Measurements from ENCODE around the gene HOXA1.

The HOXA1 gene

DNA sequence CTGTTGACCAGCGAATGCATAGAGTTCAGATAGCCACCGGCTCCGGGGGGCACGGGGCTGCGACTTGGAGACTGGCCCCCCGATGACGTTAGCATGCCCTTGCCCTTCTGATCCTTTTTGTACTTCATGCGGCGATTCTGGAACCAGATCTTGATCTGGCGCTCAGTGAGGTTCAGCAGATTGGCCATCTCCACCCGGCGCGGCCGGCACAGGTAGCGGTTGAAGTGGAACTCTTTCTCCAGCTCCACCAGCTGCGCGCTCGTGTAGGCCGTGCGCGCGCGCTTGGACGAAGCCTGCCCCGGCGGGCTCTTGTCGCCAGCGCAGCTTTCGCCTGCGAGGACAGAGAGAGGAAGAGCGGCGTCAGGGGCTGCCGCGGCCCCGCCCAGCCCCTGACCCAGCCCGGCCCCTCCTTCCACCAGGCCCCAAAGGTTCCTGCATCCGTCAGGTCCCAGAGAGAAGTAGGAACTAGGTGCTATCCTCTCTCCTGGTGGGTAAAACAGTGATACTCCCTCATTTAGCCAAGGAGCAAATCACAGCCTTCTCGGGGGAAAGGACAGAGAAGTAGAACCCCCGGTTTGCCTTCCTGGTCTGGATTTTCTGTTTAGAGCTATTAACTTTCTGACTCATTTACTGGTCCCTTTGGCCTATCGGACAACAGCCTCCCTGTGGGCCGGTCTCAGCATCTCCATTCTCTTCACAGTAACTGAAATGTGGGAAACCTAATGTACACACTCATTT is 12.8 kb upstream of the HOXA1 start:
- H3K36me3 ChIP-seq (ENCODE audit: insufficient read depth, low read length), result no peaks in the 10 kb centered on the region
- no peak for TF ChIP-seq EZH2 (IDR thresholded peaks at IDR 0.05; ENCODE audit: borderline replicate concordance, low read length)
- TF ChIP-seq, protein P1, sequence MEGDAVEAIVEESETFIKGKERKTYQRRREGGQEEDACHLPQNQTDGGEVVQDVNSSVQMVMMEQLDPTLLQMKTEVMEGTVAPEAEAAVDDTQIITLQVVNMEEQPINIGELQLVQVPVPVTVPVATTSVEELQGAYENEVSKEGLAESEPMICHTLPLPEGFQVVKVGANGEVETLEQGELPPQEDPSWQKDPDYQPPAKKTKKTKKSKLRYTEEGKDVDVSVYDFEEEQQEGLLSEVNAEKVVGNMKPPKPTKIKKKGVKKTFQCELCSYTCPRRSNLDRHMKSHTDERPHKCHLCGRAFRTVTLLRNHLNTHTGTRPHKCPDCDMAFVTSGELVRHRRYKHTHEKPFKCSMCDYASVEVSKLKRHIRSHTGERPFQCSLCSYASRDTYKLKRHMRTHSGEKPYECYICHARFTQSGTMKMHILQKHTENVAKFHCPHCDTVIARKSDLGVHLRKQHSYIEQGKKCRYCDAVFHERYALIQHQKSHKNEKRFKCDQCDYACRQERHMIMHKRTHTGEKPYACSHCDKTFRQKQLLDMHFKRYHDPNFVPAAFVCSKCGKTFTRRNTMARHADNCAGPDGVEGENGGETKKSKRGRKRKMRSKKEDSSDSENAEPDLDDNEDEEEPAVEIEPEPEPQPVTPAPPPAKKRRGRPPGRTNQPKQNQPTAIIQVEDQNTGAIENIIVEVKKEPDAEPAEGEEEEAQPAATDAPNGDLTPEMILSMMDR (IDR thresholded peaks at IDR 0.05; ENCODE audit: low read length), result no peak
- no peaks in the 10 kb centered on the region for H3F3A ChIP-seq (ENCODE audit: insufficient read depth, low read length)
- no peak overlapping the region for H3K27ac ChIP-seq (ENCODE audit: low read depth, low read length, poor library complexity, severe bottlenecking)
- no peaks in the 10 kb centered on the region for H3K9me3 ChIP-seq (ENCODE audit: low read length)
- no peaks in the 10 kb centered on the region for H4K20me1 ChIP-seq (ENCODE audit: insufficient read depth, low read length)
- H3K79me2 ChIP-seq (ENCODE audit: insufficient read depth, low read length), result no peaks in the 10 kb centered on the region
- no peak overlapping the region for H3K4me2 ChIP-seq (ENCODE audit: low read length)
- H3K9me2 ChIP-seq (ENCODE audit: low read depth, low read length), result no peaks in the 10 kb centered on the region
- H3K4me1 ChIP-seq (ENCODE audit: insufficient read depth, low read length, severe bottlenecking), result no peaks in the 10 kb centered on the region
- no peak overlapping the region for H3K9ac ChIP-seq (ENCODE audit: low read length)
- no peak overlapping the region for H2AFZ ChIP-seq (ENCODE audit: low read length)
- H3K27me3 ChIP-seq (ENCODE audit: insufficient read depth, low read length), result peaks cover 3% of the 10 kb centered on the region; the same call in 1 of the 2 replicates
- H3K4me3 ChIP-seq (ENCODE audit: low read depth, low read length, poor library complexity, severe bottlenecking), result no peak overlapping the region

DNA sequence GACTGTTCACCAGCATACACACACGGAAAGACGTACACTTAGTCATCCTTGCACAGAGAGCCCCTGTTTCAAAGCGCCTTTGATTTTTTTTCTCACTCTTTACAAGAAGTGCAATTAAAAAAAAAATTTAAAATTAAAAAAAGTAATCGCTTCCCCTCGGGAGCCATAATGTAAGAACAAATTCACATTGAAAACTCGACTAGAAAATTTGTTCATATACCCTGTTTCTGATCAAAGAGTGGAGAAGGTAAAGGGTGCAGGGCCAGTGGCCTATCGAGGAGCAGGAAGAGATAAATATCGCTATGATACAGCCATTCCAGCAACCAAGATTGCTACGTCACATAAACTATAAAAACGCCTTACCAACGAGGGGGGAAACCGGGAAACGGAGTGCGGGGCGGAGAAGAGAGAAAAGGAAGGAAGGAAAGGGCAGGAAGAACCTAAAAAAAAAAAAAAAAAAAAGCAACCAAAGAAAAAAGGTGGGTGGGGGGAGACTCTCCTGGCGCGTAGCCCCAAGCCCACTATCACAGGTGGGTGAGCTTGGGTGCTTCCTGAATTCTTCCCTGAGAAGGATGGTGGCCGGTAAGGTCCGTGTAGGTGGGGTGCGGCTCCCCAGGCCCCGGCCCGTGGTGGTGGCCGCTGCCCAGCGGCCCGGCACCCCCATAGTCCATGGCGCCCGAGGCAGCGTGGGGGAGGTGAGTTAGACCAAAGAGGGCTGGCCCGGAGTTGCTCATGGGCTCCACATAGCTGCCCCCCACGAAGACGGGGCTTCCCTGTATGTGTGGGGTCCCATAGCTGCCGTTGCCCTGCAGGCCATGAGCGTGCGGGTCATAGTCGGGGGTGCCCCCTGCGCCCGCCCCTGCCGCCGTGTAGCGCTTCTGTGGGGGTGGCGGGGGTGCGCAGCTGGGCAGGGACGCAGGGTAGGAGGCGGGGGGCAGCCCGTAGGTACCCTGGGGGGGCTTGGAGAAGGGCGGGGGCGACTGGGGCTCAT is 11.9 kb upstream of the HOXA1 start:
- Histone ChIP-seq H3K9ac (ENCODE audit: low read length) (no peak overlapping the region), H3K27ac (ENCODE audit: low read depth, low read length, poor library complexity, severe bottlenecking) (no peak overlapping the region), H3K79me2 (ENCODE audit: insufficient read depth, low read length) (no peaks in the 10 kb centered on the region), H3F3A (ENCODE audit: insufficient read depth, low read length) (no peaks in the 10 kb centered on the region), H2AFZ (ENCODE audit: low read length) (no peak overlapping the region), H3K4me1 (ENCODE audit: insufficient read depth, low read length, severe bottlenecking) (no peaks in the 10 kb centered on the region), H3K4me2 (ENCODE audit: low read length) (no peak overlapping the region), H3K4me3 (ENCODE audit: low read depth, low read length, poor library complexity, severe bottlenecking) (no peak overlapping the region), H3K36me3 (ENCODE audit: insufficient read depth, low read length) (no peaks in the 10 kb centered on the region), H3K9me2 (ENCODE audit: low read depth, low read length) (no peaks in the 10 kb centered on the region), H3K9me3 (ENCODE audit: low read length) (no peaks in the 10 kb centered on the region), H4K20me1 (ENCODE audit: insufficient read depth, low read length) (no peaks in the 10 kb centered on the region), H3K27me3 (ENCODE audit: insufficient read depth, low read length) (peaks cover 6% of the 10 kb centered on the region; the same call in 1 of the 2 replicates)
- TF ChIP-seq, protein P1 (IDR thresholded peaks at IDR 0.05; ENCODE audit: low read length), result no peak
- no peak for TF ChIP-seq EZH2 (IDR thresholded peaks at IDR 0.05; ENCODE audit: borderline replicate concordance, low read length)

DNA sequence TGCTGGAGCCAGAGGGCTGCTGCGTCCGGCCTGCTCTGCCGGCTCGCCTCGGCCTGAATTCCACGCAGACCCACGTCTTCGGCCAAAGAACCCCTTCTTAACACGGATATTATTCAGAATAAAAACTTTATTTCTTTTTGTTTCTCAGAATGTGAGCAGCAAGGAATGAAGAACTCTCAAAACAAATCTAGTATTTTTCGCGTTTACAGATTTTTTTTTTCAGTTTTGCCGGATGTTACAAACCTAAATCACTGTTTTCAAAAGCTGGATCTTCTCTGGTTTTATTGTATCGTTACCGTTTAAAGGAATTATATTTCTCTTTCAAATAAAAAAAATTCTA is 11.1 kb upstream of the HOXA1 start:
- Histone ChIP-seq H3K9me2 (ENCODE audit: low read depth, low read length) (no peaks in the 10 kb centered on the region), H3K9me3 (ENCODE audit: low read length) (no peaks in the 10 kb centered on the region), H3K27me3 (ENCODE audit: insufficient read depth, low read length) (peaks cover 6% of the 10 kb centered on the region; the same call in 1 of the 2 replicates), H3F3A (ENCODE audit: insufficient read depth, low read length) (no peaks in the 10 kb centered on the region), H3K79me2 (ENCODE audit: insufficient read depth, low read length) (no peaks in the 10 kb centered on the region), H3K4me1 (ENCODE audit: insufficient read depth, low read length, severe bottlenecking) (no peaks in the 10 kb centered on the region), H3K4me2 (ENCODE audit: low read length) (no peak overlapping the region), H4K20me1 (ENCODE audit: insufficient read depth, low read length) (no peaks in the 10 kb centered on the region), H3K4me3 (ENCODE audit: low read depth, low read length, poor library complexity, severe bottlenecking) (no peak overlapping the region), H2AFZ (ENCODE audit: low read length) (no peak overlapping the region), H3K9ac (ENCODE audit: low read length) (no peak overlapping the region), H3K27ac (ENCODE audit: low read depth, low read length, poor library complexity, severe bottlenecking) (no peak overlapping the region), H3K36me3 (ENCODE audit: insufficient read depth, low read length) (no peaks in the 10 kb centered on the region)
- TF ChIP-seq, protein P1 (IDR thresholded peaks at IDR 0.05; ENCODE audit: low read length), result no peak
- TF ChIP-seq EZH2 (IDR thresholded peaks at IDR 0.05; ENCODE audit: borderline replicate concordance, low read length), result no peak
